ENCODE data around the gene MAGEA8.
"Not testable (repeated sequence)": the region's sequence is repeated elsewhere in the genome, so short reads cannot be mapped to it uniquely, and the experiment has no call there.

The MAGEA8 gene

GRCh38 chrX:149881081-149881711 lies at the start of gene MAGEA8:
Gene MAGEA8 (plus strand): TSS chrX:149881183. CDS start chrX:149884273, 3,090 bp downstream.
- DNase-seq (ENCODE audit: low read depth in 2 of 2), result no peak

GRCh38 chrX:149831473-149831872 lies 49.5 kb upstream of the MAGEA8 start:
- DNase-seq (ENCODE audit: low read depth in 2 of 2), result no peak

- DNase-seq (ENCODE audit: low read depth in 2 of 2), result not testable (repeated sequence)
Measured at GRCh38 chrX:149836728-149837127, 44.3 kb upstream of the MAGEA8 start.

GRCh38 chrX:149837167-149837566 lies 43.8 kb upstream of the MAGEA8 start:
- DNase-seq (ENCODE audit: low read depth in 2 of 2), result no peak

GRCh38 chrX:149837639-149838038 lies 43.3 kb upstream of the MAGEA8 start:
- DNase-seq (ENCODE audit: low read depth in 2 of 2), result no peak

GRCh38 chrX:149841929-149842328 lies 39.1 kb upstream of the MAGEA8 start:
- no peak for DNase-seq (ENCODE audit: low read depth in 2 of 2)

- no peak for DNase-seq (ENCODE audit: low read depth in 2 of 2)
Measured at GRCh38 chrX:149845385-149845784, 35.6 kb upstream of the MAGEA8 start.

- no peak for DNase-seq (ENCODE audit: low read depth in 2 of 2)
Measured at GRCh38 chrX:149846789-149847188, 34.2 kb upstream of the MAGEA8 start.

- DNase-seq (ENCODE audit: low read depth in 2 of 2), result no peak
Measured at GRCh38 chrX:149848855-149849254, 32.1 kb upstream of the MAGEA8 start.

GRCh38 chrX:149849787-149850186 lies 31.2 kb upstream of the MAGEA8 start:
- DNase-seq (ENCODE audit: low read depth in 2 of 2), result no peak

GRCh38 chrX:149851864-149852263 lies 29.1 kb upstream of the MAGEA8 start:
- no peak for DNase-seq (ENCODE audit: low read depth in 2 of 2)

GRCh38 chrX:149853925-149854324 lies 27.1 kb upstream of the MAGEA8 start:
- DNase-seq (ENCODE audit: low read depth in 2 of 2), result no peak

- no peak for DNase-seq (ENCODE audit: low read depth in 2 of 2)
Measured at GRCh38 chrX:149858592-149858991, 22.4 kb upstream of the MAGEA8 start.

- DNase-seq (ENCODE audit: low read depth in 2 of 2), result no peak
Measured at GRCh38 chrX:149860445-149860844, 20.5 kb upstream of the MAGEA8 start.

- DNase-seq (ENCODE audit: low read depth in 2 of 2), result no peak
Measured at GRCh38 chrX:149865390-149865789, 15.6 kb upstream of the MAGEA8 start.

GRCh38 chrX:149867488-149867887 lies 13.5 kb upstream of the MAGEA8 start:
- no peak for DNase-seq (ENCODE audit: low read depth in 2 of 2)

GRCh38 chrX:149870840-149871239 lies 10.1 kb upstream of the MAGEA8 start:
- DNase-seq (ENCODE audit: low read depth in 2 of 2), result no peak

- no peak for DNase-seq (ENCODE audit: low read depth in 2 of 2)
Measured at GRCh38 chrX:149871433-149871832, 9.6 kb upstream of the MAGEA8 start.

GRCh38 chrX:149871940-149872339 lies 9.0 kb upstream of the MAGEA8 start:
- DNase-seq (ENCODE audit: low read depth in 2 of 2), result peak; percentile 31 to 46

- no peak for DNase-seq (ENCODE audit: low read depth in 2 of 2)
Measured at GRCh38 chrX:149877157-149877556, 3.8 kb upstream of the MAGEA8 start.

GRCh38 chrX:149877636-149878035 lies 3.3 kb upstream of the MAGEA8 start:
- DNase-seq (ENCODE audit: low read depth in 2 of 2), result no peak

- not testable (repeated sequence) for DNase-seq (ENCODE audit: low read depth in 2 of 2)
Measured at GRCh38 chrX:149890828-149891227, 9.8 kb downstream of the MAGEA8 start.

- no peak for DNase-seq (ENCODE audit: low read depth in 2 of 2)
Measured at GRCh38 chrX:149898554-149898953, 17.6 kb downstream of the MAGEA8 start.

Data from stimulated activated CD8-positive, alpha-beta memory T cell treated with anti-CD3 and anti-CD28 coated beads, Interleukin-15, amount 100 ng/mL, for 4 hours (primary cell).